Mesothelial cell of epicardium (in vitro differentiated cells): ENCODE results near the gene GSE1. TPM values are rescaled to one million over a fixed set of nuclear protein-coding genes. Genes with fewer than 3 reads are reported as not detected.

Experiments
- DNase-seq, 2 experiments: peaks; one replicate each; pipeline ENCODE4 v3.0.0; 2021; ENCODE audit warnings: low spot score in 2 of 2; ENCODE audit not compliant: unreplicated experiment in 2 of 2
- H3K27ac Mint-ChIP-seq: 2 replicates; pipeline ENCODE4 v1.8.0; 2021; ENCODE audit warnings: mixed read lengths
- H3K27me3 Mint-ChIP-seq: 2 replicates; pipeline ENCODE4 v1.8.0; 2021; ENCODE audit warnings: low read depth, mixed read lengths
- H3K36me3 Mint-ChIP-seq: 2 replicates; pipeline ENCODE4 v1.8.0; 2021; ENCODE audit warnings: mixed read lengths
- H3K4me1 Mint-ChIP-seq: 2 replicates; pipeline ENCODE4 v1.8.0; 2021; ENCODE audit warnings: mixed read lengths
- H3K4me3 Mint-ChIP-seq: 2 replicates; pipeline ENCODE4 v1.8.0; 2021; ENCODE audit warnings: mild to moderate bottlenecking, moderate library complexity, mixed read lengths
- H3K9me3 Mint-ChIP-seq: 2 replicates; pipeline ENCODE4 v1.8.0; 2021; ENCODE audit warnings: mixed read lengths
- CTCF ChIP-seq: fragments of 200-600 bp; sonication (generic); IDR thresholded peaks from one replicate; pipeline ENCODE4 v1.5.0; 2021; ENCODE audit warnings: antibody characterized with exemption; ENCODE audit not compliant: unreplicated experiment
- total RNA-seq: library from RNA; stranded (reverse); gene quantifications from 3 replicates; pipeline ENCODE4 v1.2.1, GENCODE V29; 2021

GSE1 gene
- total RNA-seq, 1 donor from 2014 or later, result 218 TPM

DNA sequence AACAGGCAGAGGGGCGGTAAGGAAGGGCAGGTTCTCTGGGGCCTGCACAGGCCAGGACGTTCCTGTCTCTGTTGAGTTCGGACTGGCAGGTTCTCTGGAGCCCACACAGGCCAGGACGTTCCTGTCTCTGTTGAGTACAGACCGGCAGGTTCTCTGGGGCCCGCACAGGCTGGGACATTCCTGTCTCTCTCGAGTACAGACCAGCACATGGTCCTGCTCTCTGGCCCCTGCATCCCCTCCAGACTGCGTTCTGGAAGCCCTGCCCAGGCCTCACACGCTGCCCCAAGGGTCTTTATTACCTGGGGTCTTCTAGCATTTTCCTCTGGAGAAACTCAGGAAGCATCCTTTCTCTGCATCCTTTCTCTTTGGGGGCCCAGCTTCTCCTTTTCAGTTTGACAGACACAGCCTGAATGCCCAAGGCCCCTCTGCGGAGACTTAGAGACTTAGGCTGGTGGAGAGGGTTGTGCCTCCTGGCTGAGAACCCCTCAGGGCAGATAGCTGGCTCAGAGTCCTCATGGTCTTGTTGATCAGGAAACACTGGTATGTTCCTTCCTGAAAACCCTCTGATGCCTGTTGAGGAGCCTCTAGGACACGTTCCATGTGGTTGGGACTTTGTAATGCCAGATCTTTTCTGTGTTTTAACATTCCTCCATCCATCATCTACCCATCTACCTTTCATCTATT is 18.0 kb upstream of the GSE1 start:
- Mint-ChIP-seq H3K27ac (peak overlapping the region; percentile 39), H3K4me3 (no peak overlapping the region), H3K4me1 (peaks cover 22% of the 10 kb centered on the region), H3K36me3 (peaks cover 7% of the 10 kb centered on the region), H3K9me3 (no peaks in the 10 kb centered on the region), H3K27me3 (no peaks in the 10 kb centered on the region)
- no peak for TF ChIP-seq CTCF
- DNase-seq, result no peak

GRCh38 chr16:85595812-85596502 is 17.2 kb upstream of the GSE1 start:
- Mint-ChIP-seq H3K9me3 (no peaks in the 10 kb centered on the region), H3K27ac (no peak overlapping the region), H3K4me1 (peaks cover 27% of the 10 kb centered on the region), H3K36me3 (peaks cover 7% of the 10 kb centered on the region), H3K27me3 (no peaks in the 10 kb centered on the region), H3K4me3 (no peak overlapping the region)
- no peak for DNase-seq
- no peak for TF ChIP-seq CTCF

- no peak for TF ChIP-seq CTCF
- H3K36me3 Mint-ChIP-seq, result peaks cover 4% of the 10 kb centered on the region
- no peaks in the 10 kb centered on the region for H3K27me3 Mint-ChIP-seq
- peaks cover 40% of the 10 kb centered on the region for H3K4me1 Mint-ChIP-seq
- no peaks in the 10 kb centered on the region for H3K9me3 Mint-ChIP-seq
- H3K4me3 Mint-ChIP-seq, result no peak overlapping the region
- DNase-seq, result no peak
- H3K27ac Mint-ChIP-seq, result peak overlapping the region; percentile 16
Measured at GRCh38 chr16:85598141-85598540, 15.0 kb upstream of the GSE1 start.

DNA sequence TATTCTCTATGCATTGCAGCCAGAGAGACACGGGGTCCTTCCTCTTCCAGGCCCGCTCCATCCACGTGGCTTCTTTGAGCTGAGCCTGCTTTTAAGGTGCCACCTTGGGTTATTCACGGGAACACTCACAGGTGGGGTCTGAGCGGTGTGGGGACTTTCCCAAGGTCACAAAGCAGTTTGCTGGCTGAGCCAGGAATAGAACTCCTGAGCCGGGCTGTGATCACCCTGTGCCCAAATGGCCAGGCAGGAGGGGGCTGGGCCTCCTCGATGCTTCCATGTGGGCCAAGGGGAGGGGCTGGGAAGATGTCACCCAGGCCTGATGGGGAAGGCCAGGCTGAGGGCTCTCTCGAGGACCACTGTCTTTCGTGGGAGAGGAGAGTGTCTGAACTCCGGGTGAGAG is 13.0 kb upstream of the GSE1 start:
- peaks cover 4% of the 10 kb centered on the region for H3K36me3 Mint-ChIP-seq
- no peak overlapping the region for H3K4me3 Mint-ChIP-seq
- H3K9me3 Mint-ChIP-seq, result no peaks in the 10 kb centered on the region
- peak overlapping the region; percentile 43 for H3K27ac Mint-ChIP-seq
- H3K27me3 Mint-ChIP-seq, result no peaks in the 10 kb centered on the region
- DNase-seq, result no peak
- H3K4me1 Mint-ChIP-seq, result peaks cover 31% of the 10 kb centered on the region
- no peak for TF ChIP-seq CTCF

- Mint-ChIP-seq H3K36me3 (peaks cover 4% of the 10 kb centered on the region), H3K9me3 (no peaks in the 10 kb centered on the region), H3K27me3 (no peaks in the 10 kb centered on the region), H3K4me1 (peaks cover 38% of the 10 kb centered on the region), H3K27ac (peak overlapping the region; percentile 86), H3K4me3 (no peak overlapping the region)
- no peak for DNase-seq
- TF ChIP-seq CTCF, result no peak
Measured at GRCh38 chr16:85600530-85601271, 12.4 kb upstream of the GSE1 start.
